T follicular helper cell (primary cell): ENCODE measurements around the gene CNTNAP5.

Experiments used
- DNase-seq: peaks from one replicate; pipeline ENCODE4 v3.0.0-alpha.2; 2020; ENCODE audit warnings: low read depth

The CNTNAP5 gene

DNA sequence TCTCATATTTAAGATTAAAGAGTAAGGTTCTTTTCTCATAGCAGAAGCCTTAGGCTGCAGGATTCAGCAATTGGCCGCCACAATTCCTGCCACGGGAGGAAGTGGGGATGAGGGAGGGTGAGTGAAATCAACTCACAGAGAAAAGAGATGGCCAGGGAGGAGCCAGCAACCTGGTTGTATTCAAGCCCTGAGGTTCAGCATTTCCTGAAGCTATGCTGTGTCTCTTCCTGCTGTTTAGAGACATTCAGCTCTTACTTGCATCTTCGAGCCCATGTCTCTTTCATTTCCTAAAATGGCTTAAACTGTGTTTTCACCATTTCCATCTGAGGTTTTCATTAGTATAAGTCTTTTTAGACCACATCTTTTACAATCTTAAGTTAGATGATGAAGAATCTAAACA is 522.6 kb downstream of the CNTNAP5 start:
- no peak for DNase-seq

DNA sequence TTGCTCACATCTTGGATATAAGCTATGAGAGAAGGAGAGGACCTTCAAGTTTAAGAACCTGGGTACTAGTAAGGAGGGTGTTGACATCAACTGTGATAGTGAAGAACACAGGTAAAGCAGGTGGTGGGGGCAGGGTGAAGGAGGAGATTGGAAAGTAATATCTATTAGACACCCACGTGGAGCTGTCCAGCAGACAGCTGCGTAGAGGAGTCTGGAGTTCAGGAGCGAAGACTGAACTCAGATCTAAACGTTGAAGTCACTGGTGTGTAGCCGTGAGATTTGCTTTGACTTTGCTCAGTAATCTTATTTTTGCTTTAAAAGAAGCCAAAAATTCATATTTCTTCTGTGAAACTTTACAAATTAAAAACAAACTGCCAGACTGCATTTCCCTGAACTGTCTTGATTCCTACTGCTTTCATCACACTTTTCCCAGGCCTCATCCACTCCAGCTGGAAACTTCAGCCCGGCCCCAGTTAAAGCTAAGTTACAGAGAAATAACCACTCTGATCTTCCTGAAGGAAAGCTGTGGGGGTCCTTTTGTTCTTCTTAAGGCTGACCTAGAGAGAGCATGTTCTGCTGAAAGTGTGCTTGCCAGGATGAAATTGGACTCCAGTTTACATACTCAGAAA is 533.3 kb downstream of the CNTNAP5 start:
- no peak for DNase-seq

DNA sequence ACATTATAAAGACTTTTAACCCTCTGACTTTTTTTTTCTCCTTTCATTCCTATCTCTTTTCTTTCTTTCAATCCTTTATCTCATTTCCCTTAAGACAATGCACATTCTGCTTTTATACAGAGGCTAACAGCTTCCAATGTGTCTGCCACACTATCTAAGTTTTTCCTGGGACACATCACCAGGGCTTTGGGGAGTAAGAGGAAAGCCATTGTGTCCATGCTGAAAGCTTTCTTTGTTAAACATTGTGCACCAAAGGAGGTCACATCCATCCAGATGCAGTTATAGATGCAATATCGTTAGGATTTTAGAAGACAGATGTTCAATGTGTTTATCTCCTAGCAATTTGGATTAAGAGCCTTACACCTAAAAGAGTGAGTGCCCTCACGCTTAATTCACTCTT is 534.1 kb downstream of the CNTNAP5 start:
- no peak for DNase-seq

GRCh38 chr2:124560592-124561112 is 535.6 kb downstream of the CNTNAP5 start:
- no peak for DNase-seq

GRCh38 chr2:124561486-124561885 is 536.4 kb downstream of the CNTNAP5 start:
- DNase-seq = no peak

GRCh38 chr2:124563426-124563825 is 538.3 kb downstream of the CNTNAP5 start:
- DNase-seq = no peak

- no peak for DNase-seq
Measured at GRCh38 chr2:124566518-124566970, 541.5 kb downstream of the CNTNAP5 start.

DNA sequence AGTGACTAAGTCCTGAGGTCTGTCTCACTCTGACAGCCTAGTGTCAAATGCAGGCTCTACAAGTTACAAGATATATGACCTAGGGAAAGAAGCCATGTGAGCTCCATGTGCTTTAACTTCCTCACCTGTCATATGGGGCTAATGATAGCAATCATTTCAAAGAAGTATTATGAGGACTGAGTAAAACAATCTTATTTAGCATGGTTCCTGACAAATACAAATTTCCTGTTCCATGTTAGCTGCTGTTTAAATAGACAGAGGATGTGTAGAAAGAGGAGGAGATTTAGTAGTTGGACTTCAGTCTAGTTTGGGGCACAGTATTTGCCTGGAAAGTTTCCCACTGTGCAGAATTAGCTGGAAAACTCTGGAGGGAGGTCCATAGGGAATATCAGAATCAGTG is 545.8 kb downstream of the CNTNAP5 start:
- DNase-seq = no peak

GRCh38 chr2:124571836-124572235 is 546.7 kb downstream of the CNTNAP5 start:
- no peak for DNase-seq

- no peak for DNase-seq
Measured at GRCh38 chr2:124572934-124573634, 548.0 kb downstream of the CNTNAP5 start.

- DNase-seq = no peak
Measured at GRCh38 chr2:124575497-124575896, 550.4 kb downstream of the CNTNAP5 start.

DNA sequence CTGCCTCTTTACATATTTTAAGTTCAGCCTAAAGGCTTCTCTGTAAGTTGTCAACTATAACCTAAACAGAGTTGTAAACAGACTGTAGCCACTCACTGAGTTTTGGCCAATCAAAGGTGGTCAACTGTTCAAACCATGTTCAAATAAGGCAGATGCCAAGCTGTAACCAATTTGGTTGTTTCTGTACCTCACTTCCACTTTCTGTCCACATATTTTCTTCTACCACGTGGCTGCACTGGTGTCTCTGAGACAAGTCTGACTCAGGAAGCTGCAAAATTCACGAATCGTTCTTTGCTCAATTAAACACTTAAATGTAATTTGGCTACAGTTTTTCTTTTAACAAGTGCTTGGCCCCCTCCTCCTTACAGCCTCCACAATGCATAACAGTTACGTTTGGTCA is 555.2 kb downstream of the CNTNAP5 start:
- no peak for DNase-seq

DNA sequence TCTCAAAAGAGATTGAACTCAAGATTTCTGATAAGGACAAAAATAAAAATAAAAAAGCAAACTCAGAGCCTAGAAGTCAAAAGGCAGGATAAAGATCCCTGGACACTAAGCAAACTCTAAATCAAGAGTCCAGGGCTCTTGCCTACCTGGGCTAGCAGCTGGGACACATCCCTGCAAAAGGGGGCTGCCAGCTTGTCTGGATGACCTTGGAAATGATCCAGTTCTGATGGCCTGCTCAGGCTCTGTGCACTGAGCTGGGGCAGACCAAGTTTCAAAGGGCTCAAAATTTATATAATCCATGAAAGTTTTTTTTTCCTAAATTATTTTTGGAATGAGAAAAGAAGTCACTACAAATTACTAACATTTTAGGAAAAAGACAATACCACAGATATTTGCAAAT is 557.3 kb downstream of the CNTNAP5 start:
- no peak for DNase-seq

GRCh38 chr2:124584615-124585014 is 559.5 kb downstream of the CNTNAP5 start:
- DNase-seq = no peak

DNA sequence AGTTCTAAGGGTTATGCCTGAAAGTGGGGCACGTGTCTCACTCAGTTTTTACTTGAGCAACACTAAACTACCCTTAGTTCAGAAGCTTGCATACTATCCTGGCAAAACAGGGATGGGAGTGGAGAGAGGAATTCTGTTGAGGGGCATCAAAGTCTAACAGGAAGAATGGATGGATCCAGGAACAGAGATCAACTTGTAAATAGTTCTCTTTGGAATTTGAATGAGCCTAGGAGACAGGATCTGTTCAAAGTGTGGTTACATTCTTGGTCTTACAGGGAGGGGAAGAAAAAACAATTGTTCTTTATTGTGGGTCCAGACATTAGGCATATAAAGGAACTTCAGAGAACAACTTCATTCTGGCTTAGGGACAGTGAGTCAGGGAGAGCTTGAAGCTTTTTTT is 560.2 kb downstream of the CNTNAP5 start:
- DNase-seq = no peak

DNA sequence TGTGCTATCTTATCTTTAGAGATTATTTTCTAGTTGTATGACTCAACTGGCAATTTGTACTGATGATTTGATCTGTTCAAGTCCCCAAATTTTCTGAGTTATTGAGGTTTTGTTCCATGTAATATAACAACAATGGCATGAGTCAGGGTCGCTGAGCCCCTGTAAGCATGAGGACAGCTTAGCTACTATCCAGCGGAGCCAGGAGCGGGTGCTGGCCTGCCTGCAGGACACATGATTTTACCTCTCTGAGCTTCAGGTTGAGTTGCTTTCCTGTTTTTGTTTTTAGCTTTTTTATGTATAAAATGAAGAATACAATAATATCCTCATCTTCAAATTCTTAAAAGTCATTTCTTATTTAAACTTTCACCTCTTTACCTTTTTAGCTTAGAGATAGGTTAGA is 561.1 kb downstream of the CNTNAP5 start:
- no peak for DNase-seq

GRCh38 chr2:124586835-124587234 is 561.7 kb downstream of the CNTNAP5 start:
- no peak for DNase-seq

GRCh38 chr2:124589971-124590370 is 564.9 kb downstream of the CNTNAP5 start:
- DNase-seq = no peak

GRCh38 chr2:124602759-124603158 is 577.7 kb downstream of the CNTNAP5 start:
- no peak for DNase-seq

GRCh38 chr2:124604940-124605339 is 579.9 kb downstream of the CNTNAP5 start:
- DNase-seq = no peak

- no peak for DNase-seq
Measured at GRCh38 chr2:124607679-124608078, 582.6 kb downstream of the CNTNAP5 start.

DNA sequence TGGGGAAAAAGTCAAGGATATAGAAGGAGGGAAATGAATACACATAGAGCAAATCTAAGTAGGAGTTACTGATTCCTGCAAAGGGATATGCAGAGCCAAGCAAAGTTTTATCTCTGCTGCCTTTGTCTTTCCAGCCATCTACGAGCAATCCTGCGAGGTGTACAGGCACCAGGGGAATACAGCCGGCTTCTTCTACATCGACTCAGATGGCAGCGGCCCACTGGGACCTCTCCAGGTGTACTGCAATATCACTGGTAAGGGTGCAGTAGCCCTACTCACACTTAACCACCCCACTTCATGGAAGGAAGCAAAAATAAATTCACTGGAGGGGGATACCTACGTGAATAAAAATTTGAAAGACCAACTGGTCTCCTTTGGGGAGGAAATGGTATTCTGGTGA is 584.6 kb downstream of the CNTNAP5 start:
- no peak for DNase-seq

- no peak for DNase-seq
Measured at GRCh38 chr2:124610141-124610540, 585.1 kb downstream of the CNTNAP5 start.

- no peak for DNase-seq
Measured at GRCh38 chr2:124610866-124611265, 585.8 kb downstream of the CNTNAP5 start.
